NCI-H2196 treated with DMSO at 0.1 percent for 48 hours (cell line): ENCODE results near the gene FAM98A.

Experiments
- DNase-seq: peaks from one replicate; lab custom pipeline; 2025; ENCODE audit not compliant: unreplicated experiment; lab: John Stamatoyannopoulos, UW

Gene FAM98A

GRCh38 chr2:33598561-33599174 is 431 bp downstream of the FAM98A start:
- no peak for DNase-seq

- DNase-seq, result no peak
These were observed 2.1 kb downstream of the FAM98A start for GRCh38 chr2:33597026-33597425.

- no peak for DNase-seq
These were observed 3.7 kb downstream of the FAM98A start for GRCh38 chr2:33595385-33595784.

- DNase-seq, result no peak
These were observed 9.7 kb downstream of the FAM98A start for GRCh38 chr2:33589444-33589843.

GRCh38 chr2:33588232-33588631 is 10.9 kb downstream of the FAM98A start:
- no peak for DNase-seq

- DNase-seq, result no peak
These were observed 12.3 kb downstream of the FAM98A start for GRCh38 chr2:33586766-33587165.

GRCh38 chr2:33583194-33583938 is 15.7 kb downstream of the FAM98A start:
- no peak for DNase-seq

- no peak for DNase-seq
These were observed 17.2 kb downstream of the FAM98A start for GRCh38 chr2:33581872-33582271.

GRCh38 chr2:33579227-33579626 is 19.9 kb downstream of the FAM98A start:
- DNase-seq, result no peak

GRCh38 chr2:33577668-33578067 is 21.4 kb downstream of the FAM98A start:
- DNase-seq, result no peak

- DNase-seq, result no peak
These were observed 22.0 kb downstream of the FAM98A start for GRCh38 chr2:33577084-33577483.

- DNase-seq, result no peak
These were observed 25.4 kb downstream of the FAM98A start for GRCh38 chr2:33573657-33574056.

- DNase-seq, result no peak
These were observed 28.4 kb downstream of the FAM98A start for GRCh38 chr2:33570681-33571080.

- DNase-seq, result no peak
These were observed 37.2 kb downstream of the FAM98A start for GRCh38 chr2:33561872-33562271.

GRCh38 chr2:33560017-33560416 is 39.1 kb downstream of the FAM98A start:
- no peak for DNase-seq

GRCh38 chr2:33559328-33559727 is 39.8 kb downstream of the FAM98A start:
- no peak for DNase-seq

GRCh38 chr2:33555681-33556080 is 43.4 kb downstream of the FAM98A start:
- no peak for DNase-seq

GRCh38 chr2:33552758-33553461 is 46.2 kb downstream of the FAM98A start:
- no peak for DNase-seq

- DNase-seq, result no peak
These were observed 48.9 kb downstream of the FAM98A start for GRCh38 chr2:33550206-33550605.

GRCh38 chr2:33541243-33541642 is 57.9 kb downstream of the FAM98A start:
- no peak for DNase-seq

- DNase-seq, result no peak
These were observed 63.7 kb downstream of the FAM98A start for GRCh38 chr2:33535421-33535820.
